Measurements from ENCODE around the gene GART. TPM values are rescaled to one million over a fixed set of nuclear protein-coding genes. Genes with fewer than 3 reads are reported as not detected.
A peak's percentile ranks its signal among the peaks of the same experiment; 100 is the strongest.

The GART gene
- total RNA-seq, 4 donors from 2014 or later, result 53.8 to 130 (median 84.5) TPM

DNA sequence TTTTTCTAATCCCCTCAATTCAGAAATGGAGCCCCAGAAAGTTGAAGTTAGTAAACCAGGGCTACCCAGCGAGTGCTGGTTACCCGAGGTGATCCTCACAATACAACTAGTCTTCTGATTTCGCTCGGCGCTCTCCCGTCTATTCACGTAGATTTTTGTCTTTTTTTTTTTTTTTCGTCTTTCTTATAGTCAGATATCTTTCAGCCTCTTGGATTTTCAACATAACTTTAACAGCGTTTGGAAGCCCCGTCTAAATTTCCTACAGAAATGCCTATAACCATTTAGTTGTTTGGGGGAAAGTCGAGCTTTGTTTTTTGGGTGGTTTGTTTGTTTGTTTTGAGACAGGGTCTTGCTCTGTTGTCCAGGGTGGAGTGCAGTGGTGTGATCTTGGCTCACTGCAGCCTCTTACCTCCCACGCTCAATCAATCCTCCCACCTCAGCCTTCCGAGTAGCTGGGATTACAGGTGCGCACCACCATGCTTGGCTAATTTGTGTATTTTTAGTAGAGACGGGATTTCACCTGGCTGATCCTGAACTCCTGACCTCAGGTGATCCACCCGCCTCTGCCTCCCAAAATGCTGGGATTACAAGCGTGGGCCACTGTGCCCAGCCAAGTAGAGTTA is 61.3 kb downstream of the GART start:
- intact Hi-C loops (cut with DNase I), result no loop called here
- WGBS, 2 donors, result 22 to 26% methylated on average over 17 of the region's 17 CpGs
- TF ChIP-seq, protein P1, sequence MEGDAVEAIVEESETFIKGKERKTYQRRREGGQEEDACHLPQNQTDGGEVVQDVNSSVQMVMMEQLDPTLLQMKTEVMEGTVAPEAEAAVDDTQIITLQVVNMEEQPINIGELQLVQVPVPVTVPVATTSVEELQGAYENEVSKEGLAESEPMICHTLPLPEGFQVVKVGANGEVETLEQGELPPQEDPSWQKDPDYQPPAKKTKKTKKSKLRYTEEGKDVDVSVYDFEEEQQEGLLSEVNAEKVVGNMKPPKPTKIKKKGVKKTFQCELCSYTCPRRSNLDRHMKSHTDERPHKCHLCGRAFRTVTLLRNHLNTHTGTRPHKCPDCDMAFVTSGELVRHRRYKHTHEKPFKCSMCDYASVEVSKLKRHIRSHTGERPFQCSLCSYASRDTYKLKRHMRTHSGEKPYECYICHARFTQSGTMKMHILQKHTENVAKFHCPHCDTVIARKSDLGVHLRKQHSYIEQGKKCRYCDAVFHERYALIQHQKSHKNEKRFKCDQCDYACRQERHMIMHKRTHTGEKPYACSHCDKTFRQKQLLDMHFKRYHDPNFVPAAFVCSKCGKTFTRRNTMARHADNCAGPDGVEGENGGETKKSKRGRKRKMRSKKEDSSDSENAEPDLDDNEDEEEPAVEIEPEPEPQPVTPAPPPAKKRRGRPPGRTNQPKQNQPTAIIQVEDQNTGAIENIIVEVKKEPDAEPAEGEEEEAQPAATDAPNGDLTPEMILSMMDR (IDR thresholded peaks at IDR 0.05), result no peak
- TF ChIP-seq POLR2A (IDR thresholded peaks at IDR 0.05), result no peak

DNA sequence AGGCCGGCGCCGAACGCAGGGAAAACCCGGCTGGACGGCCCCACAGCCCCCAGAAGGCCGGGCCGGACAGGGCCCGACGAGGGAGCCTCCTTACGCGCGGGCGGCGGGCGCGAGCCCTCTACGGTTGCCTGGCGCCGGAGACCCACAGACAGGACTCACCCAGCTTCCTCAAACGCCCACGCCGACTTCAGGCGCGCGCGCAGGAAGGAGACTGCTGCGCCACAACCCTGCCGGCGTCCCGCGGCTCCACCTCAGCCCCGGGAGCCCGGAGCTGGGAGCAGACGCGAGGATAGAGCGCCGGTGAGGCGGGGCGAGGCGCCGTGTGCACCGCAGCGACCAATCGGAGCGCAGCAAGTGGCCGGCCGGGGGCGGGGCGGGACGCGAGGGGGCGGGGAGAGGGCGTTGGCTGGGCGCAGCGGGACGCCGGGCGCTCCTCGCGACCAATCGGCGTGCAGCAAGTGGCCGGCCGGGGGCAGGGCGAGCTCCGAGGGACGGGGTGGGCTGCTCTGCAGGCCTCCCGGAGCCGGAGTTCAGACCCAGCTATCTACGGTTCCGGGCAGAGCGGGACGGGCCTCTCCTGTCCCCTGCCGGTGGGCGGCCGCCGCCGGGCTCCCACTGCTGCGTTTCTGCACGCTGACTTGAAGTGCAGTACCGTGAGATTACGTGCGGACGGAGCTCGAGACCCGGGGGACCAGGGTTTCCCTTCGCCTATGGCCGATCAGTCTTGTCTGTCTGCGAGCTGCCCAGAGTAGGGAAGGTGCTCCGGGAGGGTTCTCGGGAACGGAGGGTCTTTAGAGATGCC is 62.0 kb downstream of the GART start, which contains the start of gene TMEM50B:
TSS of gene TMEM50B (minus strand) at position 296 of the 802 bp plus-strand sequence. CDS start 11,089 bp downstream, outside the sequence.
- Histone ChIP-seq H3K9me3 (no peaks in the 10 kb centered on the region), H3K36me3 (no peaks in the 10 kb centered on the region), H3K4me1 (peaks cover 19 to 36% of the 10 kb centered on the region in 2 donors), H3K4me3 (replicated peaks in 1 of 3) (peak within 1 kb of the TSS; percentile 57 to 92 (median 77)), H3K27ac (peak within 1 kb of the TSS; percentile 95 to 97 (median 96)), H3K27me3 (no peaks in the 10 kb centered on the region)
- 0 to 2% methylated on average over 3 to 25 of the region's 93 CpGs for WGBS, 2 donors
- intact Hi-C loops (cut with DNase I), result no loop called here
- DNase-seq, result peak; percentile 96 to 97
- TF ChIP-seq POLR2A (IDR thresholded peaks at IDR 0.05), result peak; percentile 94 to 98
- TF ChIP-seq, protein P1 (IDR thresholded peaks at IDR 0.05), result peak in 4 of 6 experiments; percentile 37 to 68 (median 58)

More for the DNA sequence above, 61.3 kb downstream of the GART start:
- no peaks in the 10 kb centered on the region for H3K27me3 ChIP-seq
- H3K36me3 ChIP-seq, result no peaks in the 10 kb centered on the region
- H3K4me3 ChIP-seq (replicated peaks in 1 of 3), result peak overlapping the region; percentile 30 to 92 (median 77)
- peaks cover 19 to 36% of the 10 kb centered on the region in 2 donors for H3K4me1 ChIP-seq
- no peaks in the 10 kb centered on the region for H3K9me3 ChIP-seq
- peak overlapping the region; percentile 82 to 97 (median 95) for H3K27ac ChIP-seq
- peak in 1 of 2 donors; percentile 35 for DNase-seq

DNA sequence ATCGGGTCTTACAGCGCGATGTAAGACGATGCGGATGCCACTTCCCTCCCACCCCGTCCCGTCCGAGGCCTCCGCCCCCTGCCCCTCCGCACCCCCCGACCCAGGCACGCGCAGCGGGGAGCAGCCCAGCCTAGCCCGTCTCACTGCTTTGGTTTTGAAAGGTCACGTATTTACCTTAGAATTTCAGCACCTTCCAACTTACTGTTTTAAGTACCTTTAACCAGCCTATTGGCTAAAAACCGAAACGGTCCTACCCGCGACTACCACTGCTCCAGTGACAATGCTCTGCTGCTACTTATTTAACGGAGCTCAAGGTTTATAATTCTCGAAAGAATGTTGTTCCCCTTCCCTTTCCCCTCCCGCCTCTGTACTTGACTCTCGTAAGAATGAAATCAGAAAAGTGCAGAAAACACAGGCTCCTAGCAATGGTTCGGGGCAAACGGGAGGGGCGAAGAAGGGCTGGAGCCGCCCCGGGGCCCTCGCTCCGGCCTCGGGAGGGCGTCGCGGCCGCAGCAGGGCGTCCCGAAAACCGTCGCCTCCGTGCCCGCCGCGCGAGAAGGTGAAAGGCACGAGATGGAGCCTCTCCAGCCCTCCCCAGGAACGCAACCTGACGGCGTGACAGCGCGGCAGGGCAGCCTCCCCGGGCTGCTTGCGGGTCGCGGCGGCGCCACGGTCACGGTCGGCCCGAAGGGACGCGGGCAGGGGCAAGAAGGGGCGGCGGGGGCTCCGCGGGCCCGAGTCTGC is 62.8 kb downstream of the GART start:
- TF ChIP-seq, protein P1 (IDR thresholded peaks at IDR 0.05), result peak in 1 of 6 experiments; percentile 5
- TF ChIP-seq POLR2A (IDR thresholded peaks at IDR 0.05), result no peak
- Histone ChIP-seq H3K4me3 (replicated peaks in 1 of 3) (peak overlapping the region; percentile 57 to 77 (median 75)), H3K27ac (peak overlapping the region; percentile 90 to 96 (median 95)), H3K4me1 (peaks cover 15 to 28% of the 10 kb centered on the region in 2 donors), H3K9me3 (no peaks in the 10 kb centered on the region), H3K27me3 (no peaks in the 10 kb centered on the region), H3K36me3 (no peaks in the 10 kb centered on the region)
- 0% methylated on average over 41 to 52 of the region's 68 CpGs for WGBS, 2 donors
- peak; percentile 49 to 57 for DNase-seq
- intact Hi-C loops (cut with DNase I), result no loop called here

DNA sequence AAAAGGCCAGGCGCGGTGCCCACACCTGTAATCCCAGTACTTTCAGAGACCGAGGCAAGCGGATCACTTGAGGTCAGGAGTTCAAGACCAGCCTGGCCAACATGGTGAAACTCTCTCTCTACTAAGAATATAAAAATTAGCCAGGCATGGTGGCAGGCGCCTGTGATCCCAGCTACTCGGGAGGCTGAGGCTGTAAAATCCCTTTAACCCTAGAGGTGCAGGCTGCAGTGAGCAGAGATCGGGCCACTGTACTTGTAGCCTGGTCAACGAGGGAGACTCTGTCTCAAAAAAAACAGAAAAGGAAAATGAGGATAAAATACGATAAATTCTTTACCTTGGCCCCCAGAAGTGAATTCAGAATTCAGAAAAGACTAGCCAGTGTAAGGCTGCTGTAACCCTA is 63.7 kb downstream of the GART start:
- DNase-seq, result no peak
- Histone ChIP-seq H3K4me3 (replicated peaks in 1 of 3) (peak overlapping the region; percentile 57 to 77 (median 75)), H3K4me1 (peaks cover 11 to 24% of the 10 kb centered on the region in 2 donors), H3K27me3 (no peaks in the 10 kb centered on the region), H3K36me3 (no peaks in the 10 kb centered on the region), H3K9me3 (no peaks in the 10 kb centered on the region), H3K27ac (peak overlapping the region in 2 of 3 donors; percentile 95 to 96)
- intact Hi-C loops (cut with DNase I), result no loop called here
- no peak for TF ChIP-seq POLR2A (IDR thresholded peaks at IDR 0.05)
- TF ChIP-seq, protein P1 (IDR thresholded peaks at IDR 0.05), result no peak
- WGBS, 2 donors, result 61% methylated on average over 9 of the region's 9 CpGs
